Sigmoid colon (tissue), 7 donors: ENCODE data around the gene BRPF3. TPM values are rescaled to one million over a fixed set of nuclear protein-coding genes. Genes with fewer than 3 reads are reported as not detected.

Source experiments
- DNase-seq: peaks from one replicate; pipeline ENCODE4 v3.0.0-alpha.2; 2019
- H3K27ac ChIP-seq, 4 donors: fragments of 200-600 bp; sonication (generic); one replicate each; pipeline ENCODE4 v1.5.1; 2016 to 2019; ENCODE audit warnings: mild to moderate bottlenecking in 1 of 4
- H3K27me3 ChIP-seq, 3 donors: fragments of 200-600 bp; sonication (generic); one replicate each; pipeline ENCODE4 v1.5.1; 2019; ENCODE audit warnings: mild to moderate bottlenecking in 1 of 3
- H3K36me3 ChIP-seq, 4 donors: fragments of 200-600 bp; sonication (generic); one replicate each; pipeline ENCODE4 v1.5.1; 2016 to 2019
- H3K4me1 ChIP-seq, 4 donors: fragments of 200-600 bp; sonication (generic); one replicate each; pipeline ENCODE4 v1.5.1; 2017 to 2019
- H3K4me3 ChIP-seq, 4 donors: fragments of 200-600 bp; sonication (generic); one replicate each; pipeline ENCODE4 v1.5.1; 2017 to 2019; ENCODE audit warnings: mild to moderate bottlenecking in 2 of 4, moderate library complexity in 1 of 4
- H3K9me3 ChIP-seq, 4 donors: fragments of 200-600 bp in 3 of 4; sonication (generic) in 3 of 4; one replicate each; pipeline versions ENCODE4 v1.5.1 to v1.6.1; 2013 to 2019
- EP300 ChIP-seq, 4 donors: sonication (generic); formaldehyde crosslinking; IDR thresholded peaks; one replicate each; pipeline ENCODE4 v1.6.1; 2017; ENCODE audit warnings: antibody characterized with exemption in 4 of 4
- POLR2A ChIP-seq, 2 donors: fragments of 450-650 bp; IDR thresholded peaks; one replicate each; pipeline ENCODE4 v1.6.1; 2016; ENCODE audit warnings: antibody characterized with exemption in 2 of 2, mild to moderate bottlenecking in 2 of 2, moderate library complexity in 2 of 2
- POLR2AphosphoS5 ChIP-seq, 4 donors: sonication (generic); formaldehyde crosslinking; IDR thresholded peaks; one replicate each; pipeline ENCODE4 v1.6.1; 2017; ENCODE audit warnings: antibody characterized with exemption in 4 of 4
- WGBS, 2 donors: extraction: QIAGEN DNeasy Blood & Tissue Kit; methylation state at CpG; one replicate each; pipeline ENCODE4 v1.1.7; 2013; 5-methylcytosine and 5-hydroxymethylcytosine counted together
- intact Hi-C: fragments of 100-400 bp; cut with DNase I; formaldehyde crosslinking; loops from one replicate; pipeline ENCODE4 v1.15.1; 2023
- polyA plus RNA-seq, 3 donors: library from polyadenylated mRNA; stranded (reverse); fragments of 200-250 nt; gene quantifications; one replicate each; pipeline ENCODE4 v1.2.3, GENCODE V29; 2013
- total RNA-seq, 4 donors: library from RNA; depleted of rRNA; stranded (reverse); fragments of >200 nt; gene quantifications; one replicate each; pipeline ENCODE4 v1.1.0, GENCODE V29; 2016
- TF ChIP-seq, protein P1 (sequence below), 4 experiments: fragments of 450-650 bp in 3 of 4; fragments of 200-600 bp in 1 of 4; IDR thresholded peaks; one replicate each; pipeline ENCODE4 v1.5.1; 2016 to 2019; ENCODE audit warnings: antibody characterized with exemption in 4 of 4, mild to moderate bottlenecking in 3 of 4, moderate library complexity in 2 of 4
- donor health status: healthy with polysubstance abuse.
- donor health status: Bipolar disorder and iron deficiency.
- donor health status: healthy.

The BRPF3 gene
- total RNA-seq = 10 to 100 TPM; 11.2 to 35.3 (median 23.6) TPM
- 10 to 100 TPM; 24.9 to 41.8 (median 36.6) TPM for polyA plus RNA-seq

DNA sequence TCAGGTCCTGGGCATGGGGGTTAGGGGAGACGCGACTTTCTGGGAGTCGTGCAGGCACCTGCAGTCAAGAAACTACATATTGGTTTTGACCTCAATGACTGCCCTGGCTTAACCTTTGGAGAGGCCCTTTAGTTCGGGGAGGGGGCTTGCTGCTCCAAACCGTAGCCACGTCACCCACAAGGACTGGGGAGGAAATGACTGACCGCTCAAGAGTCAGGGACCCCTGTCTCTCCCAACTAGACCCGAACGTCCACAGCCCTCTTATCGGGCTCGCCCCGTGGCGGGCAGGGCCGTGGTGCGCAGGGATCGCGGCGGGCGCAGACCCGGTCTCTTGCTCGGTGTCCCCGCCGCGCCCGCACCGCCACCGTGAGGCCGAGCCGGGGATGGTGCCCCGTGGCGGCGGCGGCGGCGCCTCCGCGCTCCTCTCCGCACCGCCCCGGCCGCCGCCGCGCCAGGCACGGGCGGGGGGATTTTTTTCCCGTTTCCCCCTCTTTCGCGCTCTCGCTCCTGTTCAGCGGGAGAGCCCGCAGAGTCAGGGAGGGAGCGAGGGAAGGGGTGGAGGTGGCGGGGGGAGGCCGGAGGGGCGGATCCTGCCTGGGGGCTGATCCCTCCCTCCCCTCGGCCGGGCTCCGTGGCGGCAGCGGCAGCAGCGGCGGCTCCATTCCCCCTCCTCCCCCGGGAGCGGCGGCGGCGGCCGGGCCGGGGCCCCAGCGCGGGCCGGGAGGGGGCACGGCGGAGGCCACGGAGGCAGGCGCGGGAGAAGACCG lies at the start of gene BRPF3:
BRPF3 (plus strand) TSS at position 632 of the 767 bp plus-strand sequence. CDS start 3,579 bp downstream, outside the sequence.
- DNase-seq = peak; percentile 92
- Histone ChIP-seq H3K4me3 (peak within 1 kb of the TSS; percentile 80 to 97 (median 89)), H3K27ac (peak within 1 kb of the TSS; percentile 93 to 99 (median 98)), H3K9me3 (no peaks in the 10 kb centered on the region), H3K4me1 (peaks cover 0 to 31% (median 15%) of the 10 kb centered on the region in 4 donors), H3K36me3 (peaks cover 8 to 12% (median 10%) of the 10 kb centered on the region in 4 donors), H3K27me3 (no peaks in the 10 kb centered on the region)
- TF ChIP-seq POLR2A (IDR thresholded peaks at IDR 0.05) = no peak
- peak in 1 of 4 donors; percentile 18 for TF ChIP-seq POLR2AphosphoS5 (IDR thresholded peaks at IDR 0.05)
- TF ChIP-seq, protein P1, sequence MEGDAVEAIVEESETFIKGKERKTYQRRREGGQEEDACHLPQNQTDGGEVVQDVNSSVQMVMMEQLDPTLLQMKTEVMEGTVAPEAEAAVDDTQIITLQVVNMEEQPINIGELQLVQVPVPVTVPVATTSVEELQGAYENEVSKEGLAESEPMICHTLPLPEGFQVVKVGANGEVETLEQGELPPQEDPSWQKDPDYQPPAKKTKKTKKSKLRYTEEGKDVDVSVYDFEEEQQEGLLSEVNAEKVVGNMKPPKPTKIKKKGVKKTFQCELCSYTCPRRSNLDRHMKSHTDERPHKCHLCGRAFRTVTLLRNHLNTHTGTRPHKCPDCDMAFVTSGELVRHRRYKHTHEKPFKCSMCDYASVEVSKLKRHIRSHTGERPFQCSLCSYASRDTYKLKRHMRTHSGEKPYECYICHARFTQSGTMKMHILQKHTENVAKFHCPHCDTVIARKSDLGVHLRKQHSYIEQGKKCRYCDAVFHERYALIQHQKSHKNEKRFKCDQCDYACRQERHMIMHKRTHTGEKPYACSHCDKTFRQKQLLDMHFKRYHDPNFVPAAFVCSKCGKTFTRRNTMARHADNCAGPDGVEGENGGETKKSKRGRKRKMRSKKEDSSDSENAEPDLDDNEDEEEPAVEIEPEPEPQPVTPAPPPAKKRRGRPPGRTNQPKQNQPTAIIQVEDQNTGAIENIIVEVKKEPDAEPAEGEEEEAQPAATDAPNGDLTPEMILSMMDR (IDR thresholded peaks at IDR 0.05) = peak in 2 of 4 experiments; percentile 27 to 71
- intact Hi-C loops = loop anchor here (1.0 to 5.0 kb wide), 3 partner anchors 73 to 169 kb away; partner anchors contain the start of gene MAPK14
- 0 to 1% methylated on average over 79 of the region's 79 CpGs for WGBS, 2 donors

DNA sequence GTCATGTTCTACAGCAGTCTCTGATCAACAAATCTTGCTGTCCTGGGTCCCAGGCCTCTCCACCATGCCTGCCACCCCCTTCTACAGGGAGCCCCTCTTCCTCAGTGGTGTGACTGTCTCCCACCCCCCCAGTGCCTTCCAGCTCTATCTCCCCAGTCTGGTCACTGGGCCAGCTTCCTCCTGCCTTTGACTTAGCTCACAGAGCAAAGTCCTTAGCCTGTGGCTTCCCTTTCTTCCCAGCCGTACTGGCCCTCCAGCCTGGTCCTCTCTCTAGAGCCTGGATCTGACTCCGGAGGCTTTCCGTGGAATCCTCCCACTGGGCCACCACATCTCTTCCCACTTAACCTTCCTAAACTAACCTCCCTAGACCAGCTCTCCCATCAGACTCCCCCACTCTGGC lies 49.2 kb upstream of the BRPF3 start:
- no peaks in the 10 kb centered on the region for H3K27me3 ChIP-seq
- no peak for DNase-seq
- H3K4me1 ChIP-seq = no peaks in the 10 kb centered on the region
- TF ChIP-seq EP300 (IDR thresholded peaks at IDR 0.05) (no peak), POLR2AphosphoS5 (IDR thresholded peaks at IDR 0.05) (no peak), POLR2A (IDR thresholded peaks at IDR 0.05) (no peak)
- TF ChIP-seq, protein P1 (IDR thresholded peaks at IDR 0.05) = no peak
- WGBS, 2 donors = 93 to 94% methylated on average over 3 of the region's 3 CpGs
- no peak overlapping the region for H3K27ac ChIP-seq
- intact Hi-C loops = no loop called here
- no peaks in the 10 kb centered on the region for H3K9me3 ChIP-seq
- no peaks in the 10 kb centered on the region for H3K36me3 ChIP-seq
- H3K4me3 ChIP-seq = no peak overlapping the region

DNA sequence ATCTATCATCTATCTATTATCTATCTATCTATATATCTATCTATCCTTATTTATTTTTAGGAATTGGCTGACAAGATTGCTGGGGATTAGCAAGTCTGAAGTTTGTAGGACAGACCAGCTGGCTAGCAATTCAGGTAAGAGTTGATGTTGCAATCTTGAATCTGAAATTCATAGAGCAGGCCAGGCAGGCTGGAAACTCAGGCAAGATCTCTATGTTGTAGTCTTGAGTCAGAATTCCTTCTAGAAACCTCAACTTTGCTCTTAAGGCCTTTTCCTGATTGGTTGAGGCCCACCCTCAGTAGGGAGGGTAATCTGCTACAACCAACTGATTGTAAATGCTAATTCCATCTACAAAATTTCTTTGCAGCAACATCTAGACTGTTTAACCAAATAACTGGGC lies 47.1 kb upstream of the BRPF3 start:
- no peaks in the 10 kb centered on the region for H3K9me3 ChIP-seq
- H3K27me3 ChIP-seq = no peaks in the 10 kb centered on the region
- no peaks in the 10 kb centered on the region for H3K36me3 ChIP-seq
- TF ChIP-seq POLR2A (IDR thresholded peaks at IDR 0.05) (no peak), POLR2AphosphoS5 (IDR thresholded peaks at IDR 0.05) (no peak), EP300 (IDR thresholded peaks at IDR 0.05) (no peak)
- TF ChIP-seq, protein P1 (IDR thresholded peaks at IDR 0.05) = no peak
- H3K4me1 ChIP-seq = no peaks in the 10 kb centered on the region
- H3K4me3 ChIP-seq = no peak overlapping the region
- H3K27ac ChIP-seq = peak overlapping the region in 1 of 4 donors; percentile 39
- no peak for DNase-seq
- intact Hi-C loops = no loop called here

DNA sequence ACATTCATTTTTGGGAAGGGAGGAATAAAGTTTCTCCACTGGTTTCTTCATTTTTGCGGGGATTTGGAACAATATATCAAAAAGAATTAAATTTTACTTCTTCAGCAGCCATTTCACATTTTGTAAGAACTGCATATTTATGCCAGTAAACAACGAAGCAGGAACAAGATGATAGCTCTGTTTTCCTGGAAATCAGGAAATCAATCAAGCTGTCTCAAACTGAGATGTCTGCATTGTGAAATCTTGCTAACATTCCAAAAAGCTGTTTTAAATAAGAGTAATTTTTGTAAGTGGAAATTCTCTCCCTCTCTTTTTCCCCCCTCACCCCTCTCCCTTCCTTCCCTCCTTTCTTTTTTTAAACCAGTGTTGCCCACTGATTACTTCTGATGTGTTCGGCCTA lies 46.3 kb upstream of the BRPF3 start:
- no peak for DNase-seq
- intact Hi-C loops = no loop called here
- no peaks in the 10 kb centered on the region for H3K9me3 ChIP-seq
- H3K36me3 ChIP-seq = no peaks in the 10 kb centered on the region
- no peak overlapping the region for H3K4me3 ChIP-seq
- no peaks in the 10 kb centered on the region for H3K27me3 ChIP-seq
- TF ChIP-seq POLR2AphosphoS5 (IDR thresholded peaks at IDR 0.05) (no peak), EP300 (IDR thresholded peaks at IDR 0.05) (no peak), POLR2A (IDR thresholded peaks at IDR 0.05) (no peak)
- TF ChIP-seq, protein P1 (IDR thresholded peaks at IDR 0.05) = no peak
- 74 to 79% methylated on average over 3 of the region's 3 CpGs for WGBS, 2 donors
- peak overlapping the region in 1 of 4 donors; percentile 39 for H3K27ac ChIP-seq
- H3K4me1 ChIP-seq = no peaks in the 10 kb centered on the region
